GM23338 (cell line): ENCODE results near the gene GNB1L.

Source experiments
- CTCF ChIP-seq, 2 experiments: fragments of 200-600 bp in 1 of 2; sonication (generic) in 1 of 2; conservative IDR thresholded peaks; 2 replicates each; pipeline versions ENCODE4 v1.5.1 to v1.6.1; 2016 to 2017; ENCODE audit warnings: antibody characterized with exemption in 2 of 2, low read depth in 2 of 2, mild to moderate bottlenecking in 2 of 2, moderate library complexity in 1 of 2
- EZH2 ChIP-seq: fragments of 200-600 bp; sonication (generic); IDR thresholded peaks from one replicate; pipeline ENCODE4 v1.8.0; 2017; ENCODE audit warnings: antibody characterized with exemption, mild to moderate bottlenecking, low read depth; ENCODE audit not compliant: unreplicated experiment
- EZH2phosphoT487 ChIP-seq: fragments of 200-600 bp; sonication (generic); IDR thresholded peaks from one replicate; pipeline ENCODE4 v1.8.1; 2018; ENCODE audit warnings: antibody characterized with exemption; ENCODE audit not compliant: unreplicated experiment
- POLR2AphosphoS5 ChIP-seq: IDR thresholded peaks from 2 replicates; pipeline ENCODE4 v1.6.1; 2016; ENCODE audit warnings: antibody characterized with exemption, low read depth
- REST ChIP-seq: IDR thresholded peaks from one replicate; pipeline ENCODE4 v1.6.1; 2018; ENCODE audit warnings: antibody characterized with exemption; ENCODE audit not compliant: unreplicated experiment

DNA sequence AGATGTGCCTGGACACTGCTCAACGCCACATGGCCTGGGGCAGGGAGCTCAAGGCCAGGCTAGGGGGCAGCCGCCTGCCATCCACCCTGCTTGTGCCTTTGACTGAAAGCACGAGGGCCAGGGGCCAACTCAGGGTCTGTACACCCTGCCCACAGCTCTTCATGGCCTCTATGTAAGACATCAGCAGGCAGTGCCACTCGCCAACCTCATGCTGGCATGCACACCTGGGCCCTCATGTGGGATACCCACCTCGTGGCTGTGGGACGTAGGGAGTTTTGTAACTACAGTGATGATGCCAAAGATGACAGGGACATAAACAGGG lies 68.4 kb downstream of the GNB1L start:
- TF ChIP-seq CTCF (conservative IDR thresholded peaks at IDR 0.05; ENCODE audit: low read depth in 2 of 2) (no peak), POLR2AphosphoS5 (no peak), REST (no peak), EZH2phosphoT487 (no peak), EZH2 (no peak)
